HUES64 (cell line): ENCODE measurements around the gene GEN1.
"Not testable (repeated sequence)": the region's sequence is repeated elsewhere in the genome, so short reads cannot be mapped to it uniquely, and the experiment has no call there.

ENCODE experiments used
- H3K27ac ChIP-seq: 2 replicates; pipeline ENCODE4 v1.7.0; 2013; ENCODE audit warnings: low read depth, low read length, inconsistent platforms
- H3K27me3 ChIP-seq: 2 replicates; pipeline ENCODE4 v1.6.1; 2013; ENCODE audit warnings: mild to moderate bottlenecking, low read length; ENCODE audit not compliant: insufficient read depth
- H3K36me3 ChIP-seq: 2 replicates; pipeline ENCODE4 v1.6.1; 2013; ENCODE audit warnings: mild to moderate bottlenecking, low read length; ENCODE audit not compliant: insufficient read depth
- H3K4me1 ChIP-seq: 2 replicates; pipeline ENCODE4 v1.6.1; 2013; ENCODE audit warnings: mild to moderate bottlenecking, low read length, moderate library complexity; ENCODE audit not compliant: insufficient read depth
- H3K4me3 ChIP-seq: 2 replicates; pipeline ENCODE4 v1.5.1; 2013; ENCODE audit warnings: mild to moderate bottlenecking, low read length, moderate library complexity
- H3K9ac ChIP-seq: 2 replicates; pipeline ENCODE4 v1.6.1; 2013; ENCODE audit warnings: mild to moderate bottlenecking, low read depth, low read length
- H3K9me3 ChIP-seq: 2 replicates; pipeline ENCODE4 v1.6.1; 2013; ENCODE audit warnings: low read depth, low read length; ENCODE audit not compliant: insufficient read depth
- WGBS: fragments of 150-250, 120-280 bp; methylation state at CpG from one replicate; pipeline ENCODE4 v1.1.7; 2013; ENCODE audit warnings: missing lambda C conversion rate; 5-methylcytosine and 5-hydroxymethylcytosine counted together

Gene GEN1

DNA sequence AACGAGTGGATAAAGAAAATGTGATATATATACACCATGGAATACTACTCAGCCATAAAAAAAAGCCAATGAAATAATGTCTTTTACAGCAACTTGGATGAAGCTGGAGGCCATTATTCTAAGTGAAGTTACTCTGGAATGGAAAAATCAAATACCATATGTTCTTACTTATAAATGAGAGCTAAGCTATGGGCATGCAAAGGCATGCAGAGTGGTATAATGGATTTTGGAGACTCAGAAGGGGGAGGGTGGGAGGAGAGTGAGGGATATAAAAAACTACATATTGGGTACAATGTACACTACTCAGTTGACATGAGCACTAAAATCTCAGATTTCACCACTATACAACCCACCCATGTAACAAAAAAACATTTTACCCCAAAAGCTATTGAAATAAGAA is 60.7 kb downstream of the GEN1 start:
- no peaks in the 10 kb centered on the region for H3K27me3 ChIP-seq
- peaks cover 11% of the 10 kb centered on the region for H3K4me1 ChIP-seq
- no peak overlapping the region for H3K4me3 ChIP-seq
- no peaks in the 10 kb centered on the region for H3K9me3 ChIP-seq
- no peak overlapping the region for H3K9ac ChIP-seq
- H3K27ac ChIP-seq: no peak overlapping the region
- no CpG with 5 or more reads among the region's 1 CpG for WGBS
- H3K36me3 ChIP-seq: no peaks in the 10 kb centered on the region

- Histone ChIP-seq H3K36me3 (no peaks in the 10 kb centered on the region), H3K9me3 (no peaks in the 10 kb centered on the region), H3K4me3 (no peak overlapping the region), H3K4me1 (peaks cover 11% of the 10 kb centered on the region), H3K27ac (no peak overlapping the region), H3K27me3 (no peaks in the 10 kb centered on the region), H3K9ac (peak overlapping the region; percentile 11; the same call in 1 of the 2 replicates)
- 80% methylated on average over 8 of the region's 8 CpGs for WGBS
Measured at GRCh38 chr2:17815468-17816184, 61.7 kb downstream of the GEN1 start.

GRCh38 chr2:17816396-17817245 is 62.7 kb downstream of the GEN1 start, which contains the start of gene MSGN1:
TSS of gene MSGN1 (plus strand) at chr2:17816460. CDS start at chr2:17816519, 59 bp downstream.
- H3K4me3 ChIP-seq: no peak within 1 kb of the TSS
- H3K27ac ChIP-seq: no peak within 1 kb of the TSS
- H3K9ac ChIP-seq: peak within 1 kb of the TSS; percentile 11; the same call in 1 of the 2 replicates
- H3K36me3 ChIP-seq: no peaks in the 10 kb centered on the region
- 92% methylated on average over 26 of the region's 26 CpGs for WGBS
- peaks cover 11% of the 10 kb centered on the region for H3K4me1 ChIP-seq
- H3K27me3 ChIP-seq: no peaks in the 10 kb centered on the region
- no peaks in the 10 kb centered on the region for H3K9me3 ChIP-seq

DNA sequence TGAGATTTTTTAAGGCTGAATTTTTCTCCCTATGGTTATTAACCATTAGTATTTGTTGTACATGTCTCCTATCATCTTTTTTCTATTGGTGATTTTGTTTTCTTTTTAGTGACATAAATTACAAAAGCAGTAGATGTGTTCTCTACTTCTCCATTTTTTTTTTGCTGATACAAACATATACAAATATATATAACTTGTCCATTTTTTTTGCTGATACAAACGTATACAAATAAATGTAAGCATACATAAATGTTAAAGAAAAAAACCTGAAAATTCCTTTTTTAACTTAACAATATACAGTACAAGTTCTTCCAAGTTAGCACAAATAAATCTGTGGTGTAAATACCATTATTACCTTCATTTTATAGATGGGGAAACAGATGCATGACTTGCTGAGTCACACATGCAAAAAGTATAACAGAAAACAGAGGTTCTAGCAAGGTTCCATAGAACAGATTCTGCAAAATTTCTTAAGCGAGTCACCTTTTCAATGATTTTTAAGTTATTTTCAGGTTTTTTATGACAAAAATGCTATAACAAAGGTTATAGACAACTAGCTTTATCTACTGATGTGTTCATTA is 64.4 kb downstream of the GEN1 start:
- Histone ChIP-seq H3K4me3 (no peak overlapping the region), H3K27me3 (no peaks in the 10 kb centered on the region), H3K9ac (no peak overlapping the region), H3K27ac (no peak overlapping the region), H3K36me3 (no peaks in the 10 kb centered on the region), H3K4me1 (peaks cover 20% of the 10 kb centered on the region), H3K9me3 (no peaks in the 10 kb centered on the region)
- 92% methylated on average over 2 of the region's 2 CpGs for WGBS

DNA sequence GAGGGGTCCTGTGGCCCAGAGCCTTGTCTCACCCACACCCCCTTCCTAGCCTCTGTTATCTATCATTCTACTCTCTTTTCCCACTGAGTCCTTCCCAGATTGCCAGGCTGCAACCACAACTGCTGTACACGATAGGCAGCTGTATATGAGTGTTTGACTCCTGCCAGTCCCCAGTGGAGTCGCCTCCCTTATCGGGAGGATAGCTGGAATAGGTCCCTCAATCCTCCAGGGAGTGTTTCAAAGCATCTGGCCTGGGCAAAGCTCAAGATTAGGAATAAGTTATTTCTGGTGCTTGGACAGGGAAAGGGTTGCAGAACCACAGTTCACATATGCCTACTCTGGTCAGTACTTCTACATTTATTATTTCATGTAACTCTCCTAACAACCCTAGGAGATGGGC is 67.1 kb downstream of the GEN1 start:
- 95% methylated on average over 3 of the region's 3 CpGs for WGBS
- no peak overlapping the region for H3K4me3 ChIP-seq
- H3K36me3 ChIP-seq: no peaks in the 10 kb centered on the region
- H3K4me1 ChIP-seq: peaks cover 9% of the 10 kb centered on the region; the same call in 1 of the 2 replicates
- no peaks in the 10 kb centered on the region for H3K9me3 ChIP-seq
- no peak overlapping the region for H3K27ac ChIP-seq
- no peak overlapping the region for H3K9ac ChIP-seq
- peaks cover 6% of the 10 kb centered on the region for H3K27me3 ChIP-seq

DNA sequence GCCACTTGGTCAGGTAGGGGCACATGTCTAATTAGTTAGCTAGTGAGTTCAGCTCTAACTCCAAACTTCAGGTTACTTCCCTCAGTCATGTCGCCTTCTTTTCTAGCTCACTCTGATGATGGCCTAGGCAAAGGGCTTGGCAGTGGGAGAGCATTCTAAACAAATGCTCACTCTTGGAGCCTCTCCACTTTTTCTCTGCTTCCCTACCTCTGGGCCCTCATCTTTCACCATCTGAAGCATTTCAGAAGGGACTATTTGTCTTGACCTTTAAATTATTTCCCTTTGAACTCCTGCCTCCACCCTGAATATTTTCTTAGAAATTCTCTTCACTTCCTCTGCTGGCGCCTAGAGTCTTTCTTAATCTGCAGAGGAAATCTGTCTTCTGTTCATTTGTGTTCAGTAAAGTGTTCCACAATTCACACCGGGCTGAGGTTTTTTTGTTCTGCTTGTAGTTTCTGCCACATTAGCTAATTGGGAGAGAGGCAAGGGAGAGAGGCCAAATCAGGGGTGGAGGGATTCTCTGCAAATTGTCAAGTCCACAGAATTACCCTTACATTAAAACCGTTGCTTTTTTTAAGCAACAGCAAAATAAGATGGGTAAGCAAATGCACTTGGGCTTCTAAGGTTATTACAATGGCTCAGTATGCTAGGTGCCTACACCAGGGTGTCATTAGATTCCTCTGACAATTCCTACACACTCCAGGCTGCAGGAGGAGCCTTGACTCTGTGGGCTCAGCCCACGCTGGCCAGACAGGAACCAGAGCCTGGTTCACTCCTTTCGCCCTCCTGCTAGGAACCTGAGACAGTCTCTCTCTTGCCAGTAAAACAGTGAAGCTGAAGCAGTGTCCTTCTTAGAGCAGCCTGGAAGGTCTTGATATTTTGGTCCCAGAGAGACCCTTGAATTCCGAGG is 67.9 kb downstream of the GEN1 start:
- H3K9ac ChIP-seq: no peak overlapping the region
- H3K9me3 ChIP-seq: no peaks in the 10 kb centered on the region
- no peak overlapping the region for H3K4me3 ChIP-seq
- H3K4me1 ChIP-seq: peaks cover 10% of the 10 kb centered on the region
- no peak overlapping the region for H3K27ac ChIP-seq
- H3K27me3 ChIP-seq: peaks cover 6% of the 10 kb centered on the region
- no peaks in the 10 kb centered on the region for H3K36me3 ChIP-seq
- WGBS: 77% methylated on average over 7 of the region's 7 CpGs

GRCh38 chr2:17822445-17823117 is 68.6 kb downstream of the GEN1 start:
- WGBS: 75% methylated on average over 4 of the region's 4 CpGs
- Histone ChIP-seq H3K9ac (no peak overlapping the region), H3K27me3 (peaks cover 6% of the 10 kb centered on the region), H3K36me3 (no peaks in the 10 kb centered on the region), H3K4me1 (peaks cover 16% of the 10 kb centered on the region), H3K9me3 (no peaks in the 10 kb centered on the region), H3K4me3 (no peak overlapping the region), H3K27ac (no peak overlapping the region)

GRCh38 chr2:17823646-17824045 is 69.7 kb downstream of the GEN1 start:
- H3K4me3 ChIP-seq: not testable (repeated sequence)
- H3K4me1 ChIP-seq: peaks cover 24% of the 10 kb centered on the region
- 80% methylated on average over 4 of the region's 4 CpGs for WGBS

GRCh38 chr2:17827316-17827715 is 73.4 kb downstream of the GEN1 start:
- 28% methylated on average over 5 of the region's 5 CpGs for WGBS
- H3K9ac ChIP-seq: no peak overlapping the region

More at GRCh38 chr2:17823646-17824045, 69.7 kb downstream of the GEN1 start:
- not testable (repeated sequence) for H3K36me3 ChIP-seq, H3K27ac ChIP-seq, H3K9ac ChIP-seq, H3K9me3 ChIP-seq
- H3K27me3 ChIP-seq: peaks cover 14% of the 10 kb centered on the region

DNA sequence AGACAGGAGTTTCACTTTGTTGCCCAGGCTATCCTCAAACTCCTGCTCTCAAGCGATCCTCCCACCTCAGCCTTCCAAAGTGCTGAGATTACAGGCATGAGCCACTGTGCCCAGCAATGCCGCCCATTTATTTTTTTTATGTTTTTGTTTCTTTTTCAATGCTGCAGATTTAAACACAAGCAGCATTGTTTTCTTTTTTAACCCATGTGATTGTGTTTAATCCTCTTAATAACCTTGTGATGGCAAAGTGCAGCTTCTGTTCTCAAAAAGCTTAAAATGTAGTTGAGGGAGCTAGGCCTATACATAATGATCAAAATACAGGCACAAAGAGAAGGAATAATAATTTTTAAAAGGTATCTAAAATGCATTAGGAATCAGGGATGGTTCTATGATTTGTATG is 73.8 kb downstream of the GEN1 start:
- Histone ChIP-seq H3K9ac (no peak overlapping the region), H3K27me3 (peaks cover 53% of the 10 kb centered on the region), H3K9me3 (no peaks in the 10 kb centered on the region), H3K4me3 (no peak overlapping the region), H3K4me1 (peaks cover 15% of the 10 kb centered on the region), H3K27ac (no peak overlapping the region), H3K36me3 (no peaks in the 10 kb centered on the region)
- 88% methylated on average over 2 of the region's 2 CpGs for WGBS

More at GRCh38 chr2:17827316-17827715, 73.4 kb downstream of the GEN1 start:
- H3K4me1 ChIP-seq: peaks cover 18% of the 10 kb centered on the region
- H3K27ac ChIP-seq: no peak overlapping the region
- no peaks in the 10 kb centered on the region for H3K9me3 ChIP-seq
- H3K27me3 ChIP-seq: peaks cover 49% of the 10 kb centered on the region
- no peak overlapping the region for H3K4me3 ChIP-seq
- no peaks in the 10 kb centered on the region for H3K36me3 ChIP-seq
